ENCODE measurements around the gene PGAM5. TPM values are rescaled to one million over a fixed set of nuclear protein-coding genes. Genes with fewer than 3 reads are reported as not detected.
"Not testable (repeated sequence)": the region's sequence is repeated elsewhere in the genome, so short reads cannot be mapped to it uniquely, and the experiment has no call there.

The PGAM5 gene
- total RNA-seq, 2 donors from 2014 or later, result 33.3 to 85.6 TPM

- TF ChIP-seq CTCF (IDR thresholded peaks at IDR 0.05), result no peak
- H3K9me3 ChIP-seq, result no peaks in the 10 kb centered on the region
- H3K4me3 ChIP-seq, result no peak overlapping the region
- H3K9ac ChIP-seq (ENCODE audit: low read depth in 2 of 2, low read length in 2 of 2), result no peak overlapping the region
- no peaks in the 10 kb centered on the region for H3K27me3 ChIP-seq
- peaks cover 32% of the 10 kb centered on the region for H3K36me3 ChIP-seq
- DNase-seq, result no peak
- H3K4me1 ChIP-seq, result no peaks in the 10 kb centered on the region
- no peak overlapping the region for H3K27ac ChIP-seq
- intact Hi-C loops (cut with DNase I), result no loop called here
Observed at GRCh38 chr12:132746613-132747012, 36.0 kb downstream of the PGAM5 start.

- no peak overlapping the region for H3K27ac ChIP-seq
- peaks cover 29% of the 10 kb centered on the region for H3K36me3 ChIP-seq
- no peak overlapping the region for H3K4me3 ChIP-seq
- DNase-seq, result no peak
- H3K4me1 ChIP-seq, result no peaks in the 10 kb centered on the region
- H3K27me3 ChIP-seq, result no peaks in the 10 kb centered on the region
- no peaks in the 10 kb centered on the region for H3K9me3 ChIP-seq
- no peak for TF ChIP-seq CTCF (IDR thresholded peaks at IDR 0.05)
- H3K9ac ChIP-seq (ENCODE audit: low read depth in 2 of 2, low read length in 2 of 2), result no peak overlapping the region
- intact Hi-C loops (cut with DNase I), result no loop called here
Observed at GRCh38 chr12:132747395-132747794, 36.8 kb downstream of the PGAM5 start.

- TF ChIP-seq CTCF (IDR thresholded peaks at IDR 0.05), result no peak
- Histone ChIP-seq H3K36me3 (peaks cover 28% of the 10 kb centered on the region), H3K4me1 (no peaks in the 10 kb centered on the region), H3K9ac (ENCODE audit: low read depth in 2 of 2, low read length in 2 of 2) (no peak overlapping the region), H3K27me3 (no peaks in the 10 kb centered on the region), H3K27ac (no peak overlapping the region), H3K9me3 (no peaks in the 10 kb centered on the region), H3K4me3 (no peak overlapping the region)
- DNase-seq, result no peak
- intact Hi-C loops (cut with DNase I), result no loop called here
Observed at GRCh38 chr12:132747896-132748295, 37.3 kb downstream of the PGAM5 start.

GRCh38 chr12:132748319-132748718 lies 37.7 kb downstream of the PGAM5 start:
- no peak for DNase-seq
- Histone ChIP-seq H3K36me3 (peaks cover 28% of the 10 kb centered on the region), H3K4me1 (no peaks in the 10 kb centered on the region), H3K9me3 (no peaks in the 10 kb centered on the region), H3K9ac (ENCODE audit: low read depth in 2 of 2, low read length in 2 of 2) (no peak overlapping the region), H3K4me3 (no peak overlapping the region), H3K27ac (no peak overlapping the region), H3K27me3 (no peaks in the 10 kb centered on the region)
- intact Hi-C loops (cut with DNase I), result no loop called here
- TF ChIP-seq CTCF (IDR thresholded peaks at IDR 0.05), result no peak

GRCh38 chr12:132753670-132754069 lies 43.0 kb downstream of the PGAM5 start:
- H3K4me3 ChIP-seq; H3K36me3 ChIP-seq; H3K9me3 ChIP-seq; DNase-seq; intact Hi-C loops (cut with DNase I); H3K4me1 ChIP-seq; H3K9ac ChIP-seq (ENCODE audit: low read depth in 2 of 2, low read length in 2 of 2); H3K27me3 ChIP-seq; H3K27ac ChIP-seq: not testable (repeated sequence)

- no peak for TF ChIP-seq CTCF (IDR thresholded peaks at IDR 0.05)
- Histone ChIP-seq H3K4me3 (no peak overlapping the region), H3K4me1 (no peaks in the 10 kb centered on the region), H3K27me3 (no peaks in the 10 kb centered on the region), H3K9ac (ENCODE audit: low read depth in 2 of 2, low read length in 2 of 2) (no peak overlapping the region), H3K9me3 (no peaks in the 10 kb centered on the region), H3K27ac (no peak overlapping the region), H3K36me3 (no peaks in the 10 kb centered on the region)
- DNase-seq, result no peak
- intact Hi-C loops (cut with DNase I), result no loop called here
Observed at GRCh38 chr12:132754160-132754932, 43.7 kb downstream of the PGAM5 start.

- H3K9ac ChIP-seq (ENCODE audit: low read depth in 2 of 2, low read length in 2 of 2); H3K27ac ChIP-seq; intact Hi-C loops (cut with DNase I); H3K4me3 ChIP-seq; H3K9me3 ChIP-seq; H3K27me3 ChIP-seq; H3K4me1 ChIP-seq; H3K36me3 ChIP-seq; DNase-seq: not testable (repeated sequence)
Observed at GRCh38 chr12:132758825-132759224, 48.2 kb downstream of the PGAM5 start.
